ENCODE measurements around the gene SLC17A9. TPM values are rescaled to one million over a fixed set of nuclear protein-coding genes. Genes with fewer than 3 reads are reported as not detected.

The SLC17A9 gene
- total RNA-seq, 4 donors from 2014 or later, result 1.6 to 10.7 (median 2.5) TPM

DNA sequence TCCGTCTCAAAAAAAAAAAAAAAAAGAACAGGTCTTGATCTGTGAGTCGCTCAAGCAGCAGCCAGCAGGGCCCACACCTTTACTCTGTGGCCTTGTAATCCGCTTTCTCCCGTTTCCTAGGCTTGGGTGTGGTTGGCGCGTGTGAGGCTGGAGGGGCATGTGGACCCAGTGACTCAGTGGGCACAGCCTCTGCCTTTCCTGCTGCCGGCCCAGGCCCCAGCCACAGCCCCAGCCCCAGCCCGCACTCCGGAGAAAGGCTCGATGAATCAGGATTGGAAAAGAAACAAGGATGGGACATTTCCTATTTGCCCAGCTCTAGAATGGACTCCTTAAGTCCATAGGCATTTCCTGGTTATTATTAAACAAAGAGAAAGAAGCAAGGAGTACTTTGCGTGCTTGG lies 50.0 kb downstream of the SLC17A9 start:
- ATAC-seq (ENCODE audit: low FRiP score), result no peak

GRCh38 chr20:63003546-63003945 lies 51.0 kb downstream of the SLC17A9 start:
- ATAC-seq (ENCODE audit: low FRiP score) (no peak), DNase-seq (ENCODE audit: low spot score) (no peak)
- TF ChIP-seq CTCF (IDR thresholded peaks at IDR 0.05), result no peak

More for the DNA sequence above, 50.0 kb downstream of the SLC17A9 start:
- TF ChIP-seq CTCF (IDR thresholded peaks at IDR 0.05), result no peak
- DNase-seq (ENCODE audit: low spot score), result no peak

- ATAC-seq (ENCODE audit: low FRiP score), result no peak
- DNase-seq (ENCODE audit: low spot score), result no peak
- no peak for TF ChIP-seq CTCF (IDR thresholded peaks at IDR 0.05)
Measured at GRCh38 chr20:63004607-63005364, 52.3 kb downstream of the SLC17A9 start.

DNA sequence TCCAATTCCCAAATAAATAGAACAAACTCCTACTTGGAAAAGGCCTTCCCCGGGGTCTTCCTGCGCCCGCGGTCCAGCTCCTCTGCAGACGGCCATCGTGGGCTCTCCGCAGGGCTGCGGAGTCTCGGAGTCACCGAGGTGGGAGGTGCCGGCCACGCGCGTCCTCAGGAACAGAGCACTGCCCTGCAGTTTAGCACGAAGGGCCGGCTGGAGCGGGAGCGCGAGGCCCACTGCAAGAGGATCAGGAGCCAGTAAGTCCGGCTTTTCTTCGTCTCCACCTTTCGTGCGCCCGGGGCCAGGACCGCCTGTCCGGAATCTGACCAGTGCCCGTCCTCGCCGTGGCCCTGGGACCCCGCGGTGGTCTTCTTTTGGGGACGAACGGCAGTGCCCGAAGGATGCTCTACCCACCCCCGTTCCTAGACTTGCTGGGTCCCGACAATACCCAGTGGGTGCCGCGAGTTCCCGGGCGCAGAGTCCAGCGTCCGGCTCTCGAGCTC lies 52.9 kb downstream of the SLC17A9 start:
- no peak for TF ChIP-seq CTCF (IDR thresholded peaks at IDR 0.05)
- DNase-seq (ENCODE audit: low spot score), result no peak
- no peak for ATAC-seq (ENCODE audit: low FRiP score)

DNA sequence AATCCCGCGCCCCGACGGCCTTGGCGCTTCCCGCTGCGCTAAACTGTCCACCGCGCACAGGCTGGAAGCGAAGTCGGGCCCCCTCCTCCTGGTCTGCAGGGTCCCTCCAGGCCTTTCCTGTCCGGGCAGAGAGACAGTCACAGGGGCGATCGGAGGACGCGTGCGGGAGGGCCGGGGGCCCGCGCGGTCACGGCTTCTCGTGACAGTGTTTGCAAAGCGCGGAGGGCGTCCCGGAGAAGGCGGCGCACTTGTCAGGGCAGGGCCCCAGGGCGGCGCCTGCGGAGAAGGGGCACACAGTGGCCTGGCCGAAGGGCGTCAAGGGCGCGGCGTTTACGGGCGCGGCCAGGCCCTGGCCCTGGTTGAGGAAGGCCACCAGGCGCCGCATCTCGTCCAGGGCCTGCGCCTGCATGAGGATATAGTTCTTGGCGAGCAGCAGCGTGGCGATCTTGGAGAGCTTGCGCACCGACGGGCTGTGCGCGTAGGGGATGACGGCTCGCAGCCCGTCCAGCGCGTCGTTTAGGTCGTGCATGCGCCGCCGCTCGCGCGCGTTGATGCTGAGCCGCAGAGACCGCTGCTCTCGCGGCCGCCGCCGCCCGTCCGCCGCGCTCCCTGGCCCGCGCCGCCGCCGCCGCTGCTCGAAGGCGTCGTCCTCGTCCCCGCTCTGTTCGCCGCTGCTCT lies 53.5 kb downstream of the SLC17A9 start:
- no peak for DNase-seq (ENCODE audit: low spot score)
- ATAC-seq (ENCODE audit: low FRiP score), result no peak
- TF ChIP-seq CTCF (IDR thresholded peaks at IDR 0.05), result no peak

DNA sequence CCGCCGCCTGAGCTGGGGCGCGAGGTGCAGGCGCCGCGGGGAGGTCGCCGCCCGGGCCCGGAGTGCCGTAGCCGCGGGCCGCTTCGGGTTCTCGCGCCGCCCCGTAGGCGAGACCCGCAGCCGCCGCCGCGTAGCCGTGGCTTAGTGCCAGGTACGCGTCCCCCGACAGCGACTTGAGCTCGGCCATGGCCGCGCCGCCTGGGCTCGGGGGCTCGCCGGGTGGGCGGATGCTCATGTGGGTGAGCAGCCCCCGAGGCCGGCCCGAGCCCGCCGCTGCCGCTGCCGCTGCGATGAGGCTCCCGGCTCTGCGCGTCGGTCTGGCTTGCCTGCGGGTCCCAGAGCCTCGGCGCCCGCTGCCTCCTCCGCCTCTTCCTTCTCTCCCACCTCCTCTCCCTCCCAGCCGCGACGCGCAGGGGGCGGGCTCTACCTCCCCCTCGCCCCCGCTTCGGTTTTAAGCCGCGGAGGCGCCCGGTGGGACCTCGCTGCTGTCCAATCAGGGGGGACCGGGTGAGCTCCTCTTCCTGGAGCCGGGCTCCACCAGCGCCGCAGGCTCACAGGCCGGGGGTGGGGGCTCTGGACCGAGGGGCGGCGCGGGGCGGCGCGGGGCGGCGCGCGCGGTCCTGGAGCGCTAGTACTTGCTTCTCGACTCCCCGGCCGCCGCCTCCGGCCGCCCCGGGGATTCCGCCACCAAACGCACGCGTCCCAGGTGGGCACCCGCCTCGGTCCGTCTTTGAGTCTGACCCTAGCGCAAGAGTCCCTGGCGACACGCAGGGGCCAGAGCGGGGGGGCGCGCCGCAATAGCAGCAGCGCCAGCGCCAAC lies 54.2 kb downstream of the SLC17A9 start, which contains the start of gene BHLHE23:
BHLHE23 (minus strand) TSS at position 425 of the 820 bp plus-strand sequence; CDS start at position 235, 190 bp downstream.
- DNase-seq (ENCODE audit: low spot score), result no peak
- TF ChIP-seq CTCF (IDR thresholded peaks at IDR 0.05), result no peak
- no peak for ATAC-seq (ENCODE audit: low FRiP score)

Measured in omental fat pad (tissue), 4 donors.